SJCRH30 (cell line): ENCODE measurements around the gene RRAD. TPM values are rescaled to one million over a fixed set of nuclear protein-coding genes. Genes with fewer than 3 reads are reported as not detected.
"Not testable (repeated sequence)": the region's sequence is repeated elsewhere in the genome, so short reads cannot be mapped to it uniquely, and the experiment has no call there.

ENCODE experiments used
- DNase-seq, 2 experiments: peaks; one replicate each; pipeline ENCODE4 v3.0.0-alpha.2; 2015 to 2020
- H3K27ac ChIP-seq: fragments of 250-450 bp; sonication (Bioruptor Pico); 2 replicates; pipeline ENCODE4 v1.5.1; 2020; ENCODE audit warnings: mild to moderate bottlenecking, moderate library complexity
- H3K27me3 ChIP-seq: fragments of 250-450 bp; sonication (Bioruptor Pico); 2 replicates; pipeline ENCODE4 v1.5.1; 2020; ENCODE audit warnings: mild to moderate bottlenecking, moderate library complexity
- H3K36me3 ChIP-seq: fragments of 250-450 bp; sonication (Bioruptor Pico); 2 replicates; pipeline ENCODE4 v1.5.1; 2020; ENCODE audit warnings: mild to moderate bottlenecking, moderate library complexity
- H3K4me1 ChIP-seq: fragments of 250-450 bp; sonication (Bioruptor Pico); 2 replicates; pipeline ENCODE4 v1.5.1; 2020; ENCODE audit warnings: mild to moderate bottlenecking, moderate library complexity
- H3K4me3 ChIP-seq: fragments of 250-450 bp; sonication (Bioruptor Pico); 2 replicates; pipeline ENCODE4 v1.5.1; 2020; ENCODE audit warnings: mild to moderate bottlenecking, moderate library complexity
- H3K9me3 ChIP-seq: fragments of 250-450 bp; sonication (Bioruptor Pico); replicated peaks from 2 replicates; pipeline ENCODE4 v1.5.1; 2020; ENCODE audit warnings: mild to moderate bottlenecking, moderate library complexity
- total RNA-seq: library from RNA; depleted of rRNA; stranded (reverse); fragments of >200 nt; shearing (Covaris generic); gene quantifications from 2 replicates; pipeline ENCODE4 v1.2.3, GENCODE V29; 2014

RRAD gene
- total RNA-seq, 1 experiment from 2014 or later, result 0.49 TPM

DNA sequence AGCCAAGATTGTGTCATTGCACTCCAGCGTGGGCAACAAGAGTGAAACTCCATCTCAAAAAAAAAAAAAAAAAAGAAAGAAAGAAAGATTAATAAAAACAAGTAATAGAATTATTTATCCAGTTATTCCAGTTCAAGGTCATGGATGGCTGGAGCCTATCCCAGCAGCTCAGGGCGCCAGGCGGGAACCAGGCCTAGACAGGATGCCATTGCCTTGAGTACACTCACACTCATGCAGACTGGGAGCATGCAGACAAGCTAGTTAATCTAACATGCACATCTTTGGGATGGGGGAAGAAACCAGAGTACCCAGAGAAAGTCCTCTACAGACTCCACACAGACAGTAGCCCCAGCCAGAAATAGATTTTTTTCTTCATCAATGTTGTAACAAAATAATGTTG is 27.1 kb downstream of the RRAD start:
- no peak for DNase-seq
- peaks cover 4% of the 10 kb centered on the region; the same call in 1 of the 2 replicates for H3K27me3 ChIP-seq
- H3K9me3 ChIP-seq, result no peaks in the 10 kb centered on the region
- H3K4me3 ChIP-seq, result no peak overlapping the region
- no peak overlapping the region for H3K27ac ChIP-seq
- H3K4me1 ChIP-seq, result peaks cover 18% of the 10 kb centered on the region
- no peaks in the 10 kb centered on the region for H3K36me3 ChIP-seq

DNA sequence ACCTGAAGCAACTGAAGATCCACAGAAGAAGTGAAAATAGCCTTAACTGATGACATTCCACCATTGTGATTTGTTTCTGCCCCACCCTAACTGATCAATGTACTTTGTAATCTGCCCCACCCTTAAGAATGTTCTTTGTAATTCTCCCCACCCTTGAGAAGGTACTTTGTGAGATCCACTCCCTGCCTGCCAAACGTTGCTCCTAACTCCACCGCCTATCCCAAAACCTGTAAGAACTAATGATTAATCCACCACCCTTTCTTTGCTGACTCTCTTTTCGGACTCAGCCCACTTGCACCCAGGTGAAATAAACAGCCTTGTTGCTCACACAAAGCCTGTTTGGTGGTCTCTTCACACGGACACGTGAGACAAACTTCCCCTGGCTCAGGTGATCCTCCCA is 28.7 kb downstream of the RRAD start:
- H3K9me3 ChIP-seq, H3K27ac ChIP-seq, H3K36me3 ChIP-seq, H3K4me3 ChIP-seq, DNase-seq, H3K27me3 ChIP-seq: not testable (repeated sequence)
- peaks cover 15% of the 10 kb centered on the region for H3K4me1 ChIP-seq

DNA sequence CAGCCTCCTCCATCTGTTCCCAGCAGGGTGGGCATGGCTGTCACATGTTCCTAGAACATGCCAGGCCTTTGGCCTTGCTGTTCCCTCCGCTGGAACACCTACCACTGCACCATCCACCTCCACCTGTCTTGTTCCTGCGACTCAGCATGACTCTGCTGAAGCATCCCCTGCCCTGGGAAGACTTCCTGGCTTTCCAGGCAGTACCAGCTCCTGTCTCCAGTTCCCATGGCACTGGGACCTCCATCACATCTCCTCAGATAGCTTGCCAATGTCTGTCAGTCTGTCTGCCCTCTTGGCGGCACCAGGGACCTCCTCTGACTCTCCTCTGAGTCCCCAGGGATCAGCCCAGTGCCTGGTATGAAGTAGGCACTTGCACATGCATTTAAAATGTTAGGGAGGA is 29.3 kb downstream of the RRAD start:
- no peak for DNase-seq
- H3K36me3 ChIP-seq, result no peaks in the 10 kb centered on the region

DNA sequence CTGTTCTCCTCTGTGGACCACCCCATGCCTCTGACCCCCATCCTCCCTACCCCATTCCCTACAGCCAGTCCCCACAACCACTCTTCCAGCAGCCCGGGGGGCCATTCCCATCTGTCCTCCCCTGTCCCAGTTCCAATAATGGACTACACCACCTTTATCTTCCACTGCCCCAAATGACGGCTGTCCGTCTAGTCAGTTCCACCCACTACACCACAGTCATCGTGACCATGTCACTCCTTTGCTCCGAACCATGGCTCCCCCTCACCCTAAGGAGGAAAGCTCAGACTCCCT is 29.7 kb downstream of the RRAD start:
- H3K36me3 ChIP-seq, result no peaks in the 10 kb centered on the region
- no peak overlapping the region for H3K4me3 ChIP-seq
- peaks cover 12% of the 10 kb centered on the region for H3K4me1 ChIP-seq
- DNase-seq, result no peak
- H3K9me3 ChIP-seq, result no peaks in the 10 kb centered on the region
- H3K27ac ChIP-seq, result no peak overlapping the region
- peaks cover 4% of the 10 kb centered on the region; the same call in 1 of the 2 replicates for H3K27me3 ChIP-seq

More for the DNA sequence above, 29.3 kb downstream of the RRAD start:
- Histone ChIP-seq H3K4me1 (peaks cover 15% of the 10 kb centered on the region), H3K9me3 (no peaks in the 10 kb centered on the region), H3K27me3 (peaks cover 4% of the 10 kb centered on the region; the same call in 1 of the 2 replicates), H3K4me3 (no peak overlapping the region), H3K27ac (no peak overlapping the region)

DNA sequence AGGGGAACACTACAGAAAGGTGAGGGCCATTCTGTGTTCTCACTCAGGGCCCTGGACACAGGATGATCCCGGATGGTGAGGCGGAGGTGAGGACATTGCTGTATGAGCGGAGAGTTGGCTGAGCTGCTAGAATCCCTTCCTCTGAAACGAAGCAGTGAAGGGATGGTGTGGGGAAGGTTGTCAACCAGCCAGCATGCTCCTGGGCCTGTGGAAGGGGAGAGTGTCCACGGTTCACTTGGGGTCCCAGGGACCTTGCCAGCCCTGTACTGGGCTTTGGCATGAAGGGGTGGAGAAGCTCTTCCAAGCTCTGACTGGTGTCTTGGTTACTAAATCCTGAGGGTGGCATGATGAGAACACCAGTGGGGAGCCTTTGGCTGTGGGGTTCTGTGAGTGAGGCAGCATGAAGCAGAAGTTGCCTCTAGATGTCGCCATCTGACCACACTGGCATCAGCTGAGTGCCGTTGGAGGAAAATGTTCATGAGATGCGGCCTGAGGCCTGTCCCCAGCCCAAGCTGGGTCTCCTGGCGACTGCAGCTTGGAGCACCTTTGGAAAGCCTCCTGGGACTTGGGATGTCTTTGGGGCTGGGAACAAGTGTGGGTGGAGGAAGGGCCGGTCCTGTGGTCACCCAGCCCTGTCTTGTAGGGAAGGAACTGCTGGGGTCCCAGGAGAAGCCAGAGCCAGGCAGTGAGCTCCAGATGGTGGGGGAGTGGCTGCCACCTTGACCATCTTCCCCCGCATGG is 30.2 kb downstream of the RRAD start:
- Histone ChIP-seq H3K27me3 (peaks cover 4% of the 10 kb centered on the region; the same call in 1 of the 2 replicates), H3K27ac (no peak overlapping the region), H3K4me1 (peaks cover 8% of the 10 kb centered on the region), H3K36me3 (no peaks in the 10 kb centered on the region), H3K9me3 (no peaks in the 10 kb centered on the region), H3K4me3 (no peak overlapping the region)
- DNase-seq, result peak; percentile 73 to 89

DNA sequence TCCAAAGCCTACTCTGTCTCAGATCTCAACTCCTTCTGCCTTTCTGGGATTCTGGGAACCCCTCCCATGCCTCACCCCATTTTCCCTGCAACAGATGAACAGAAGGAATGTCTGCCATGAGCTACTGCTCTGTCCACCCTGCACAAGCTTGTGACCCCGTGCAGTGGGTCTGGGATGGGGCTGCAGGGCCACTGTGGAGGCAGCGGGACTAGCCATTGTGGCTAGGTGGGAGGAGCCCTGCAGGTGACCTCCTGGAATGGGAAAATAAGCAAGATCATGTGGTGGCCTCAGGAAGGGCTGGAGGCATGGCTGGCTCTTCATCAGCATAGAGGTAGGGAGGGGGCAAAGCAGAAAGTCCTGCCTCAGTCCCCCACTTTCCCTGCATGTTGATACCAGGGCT is 31.3 kb downstream of the RRAD start:
- no peak for DNase-seq
- H3K4me1 ChIP-seq, result no peaks in the 10 kb centered on the region; the same call in 1 of the 2 replicates
- no peak overlapping the region for H3K27ac ChIP-seq
- no peaks in the 10 kb centered on the region for H3K36me3 ChIP-seq
- H3K9me3 ChIP-seq, result no peaks in the 10 kb centered on the region
- H3K4me3 ChIP-seq, result no peak overlapping the region
- peaks cover 4% of the 10 kb centered on the region; the same call in 1 of the 2 replicates for H3K27me3 ChIP-seq

DNA sequence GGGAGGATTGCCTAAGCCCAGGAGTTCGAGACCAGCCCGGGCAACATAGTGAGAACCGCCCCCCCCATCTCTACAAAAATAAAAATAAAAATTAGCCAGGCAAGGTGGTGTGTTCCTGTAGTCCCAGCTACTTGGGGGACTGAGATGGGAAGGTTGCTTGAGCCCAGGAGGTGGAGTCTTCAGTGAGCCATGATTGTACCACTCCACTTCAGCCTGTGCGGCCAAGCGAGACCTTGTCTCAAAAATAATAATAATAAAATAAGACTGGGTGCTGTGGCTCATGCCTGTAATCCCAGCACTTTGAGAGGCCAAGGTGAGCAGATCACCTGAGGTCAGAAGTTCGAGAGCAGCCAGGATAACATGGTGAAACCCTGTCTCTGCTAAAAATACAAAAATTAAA is 33.5 kb downstream of the RRAD start:
- no peak overlapping the region for H3K27ac ChIP-seq
- H3K4me3 ChIP-seq, result no peak overlapping the region
- 0 out of 2 replicates have a peak, but pooled peaks cover 4% of the 10 kb centered on the region for H3K36me3 ChIP-seq
- H3K27me3 ChIP-seq, result peaks cover 4% of the 10 kb centered on the region; the same call in 1 of the 2 replicates
- no peak for DNase-seq
- H3K4me1 ChIP-seq, result no peaks in the 10 kb centered on the region; the same call in 1 of the 2 replicates
- no peaks in the 10 kb centered on the region for H3K9me3 ChIP-seq

DNA sequence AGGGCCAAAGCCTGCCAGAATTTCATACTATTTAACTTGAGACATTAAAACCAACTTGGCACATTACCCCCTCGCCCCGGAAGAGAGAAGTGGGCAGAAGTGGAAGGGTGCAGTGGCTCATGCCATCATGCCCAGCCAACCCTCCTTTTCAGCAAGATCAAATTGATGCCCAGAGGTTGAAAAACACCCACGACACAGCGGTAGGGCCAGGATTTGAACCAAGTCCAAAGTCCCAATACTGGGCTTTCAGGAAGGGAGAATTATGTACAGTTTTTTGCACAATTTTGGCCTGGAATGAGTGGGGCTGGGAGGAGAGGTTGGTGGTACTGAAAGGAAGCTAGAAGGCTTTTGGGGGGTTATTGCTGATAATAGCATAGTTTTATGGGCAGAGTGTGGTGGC is 34.0 kb downstream of the RRAD start:
- peaks cover 4% of the 10 kb centered on the region; the same call in 1 of the 2 replicates for H3K36me3 ChIP-seq

DNA sequence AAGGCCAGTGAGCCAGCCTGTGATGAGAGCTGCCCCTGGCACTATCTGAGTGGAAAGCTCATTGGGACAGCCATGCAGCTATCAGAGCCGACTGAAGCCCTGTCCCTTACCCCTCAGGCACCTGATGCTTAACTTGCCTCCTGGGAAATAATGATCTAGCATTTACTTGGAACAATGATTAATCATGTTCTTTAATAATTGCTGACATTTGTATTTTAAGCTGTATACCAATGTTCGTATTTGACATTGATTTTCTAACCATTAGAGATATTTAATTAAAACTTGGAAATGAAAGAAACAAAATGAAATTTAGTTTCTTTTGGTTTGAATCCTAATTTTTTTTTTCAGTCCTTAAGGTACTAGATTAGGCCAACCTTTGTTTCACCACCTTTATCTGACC is 34.5 kb downstream of the RRAD start:
- H3K4me1 ChIP-seq, result no peaks in the 10 kb centered on the region
- no peaks in the 10 kb centered on the region for H3K9me3 ChIP-seq
- peaks cover 1% of the 10 kb centered on the region; the same call in 1 of the 2 replicates for H3K27me3 ChIP-seq
- H3K36me3 ChIP-seq, result peaks cover 9% of the 10 kb centered on the region
- H3K27ac ChIP-seq, result no peak overlapping the region
- DNase-seq, result no peak
- no peak overlapping the region for H3K4me3 ChIP-seq

More for the DNA sequence above, 34.0 kb downstream of the RRAD start:
- Histone ChIP-seq H3K27ac (no peak overlapping the region), H3K9me3 (no peaks in the 10 kb centered on the region), H3K4me3 (no peak overlapping the region), H3K27me3 (peaks cover 4% of the 10 kb centered on the region; the same call in 1 of the 2 replicates), H3K4me1 (no peaks in the 10 kb centered on the region)
- no peak for DNase-seq

DNA sequence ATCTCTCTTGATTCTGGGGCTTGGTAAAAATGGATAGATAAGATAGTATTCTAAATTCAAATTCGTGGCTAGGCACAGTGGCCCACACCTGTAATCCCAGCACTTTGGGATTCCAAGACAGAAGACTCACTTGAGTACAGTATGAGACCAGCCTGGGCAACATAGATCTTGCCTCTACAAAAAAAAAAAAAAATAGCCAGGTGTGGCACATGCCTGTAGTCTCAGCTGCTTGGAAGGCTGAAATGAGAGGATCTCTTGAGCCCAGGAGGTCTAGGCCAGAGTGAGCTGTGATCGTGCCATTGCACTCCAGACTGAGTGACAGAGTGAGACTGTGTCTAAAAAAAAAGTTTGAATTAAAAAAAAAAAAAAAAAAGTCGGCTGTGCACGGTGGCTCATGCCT is 35.7 kb downstream of the RRAD start:
- Histone ChIP-seq H3K4me1 (no peaks in the 10 kb centered on the region), H3K27ac (no peak overlapping the region)
- no peak for DNase-seq

DNA sequence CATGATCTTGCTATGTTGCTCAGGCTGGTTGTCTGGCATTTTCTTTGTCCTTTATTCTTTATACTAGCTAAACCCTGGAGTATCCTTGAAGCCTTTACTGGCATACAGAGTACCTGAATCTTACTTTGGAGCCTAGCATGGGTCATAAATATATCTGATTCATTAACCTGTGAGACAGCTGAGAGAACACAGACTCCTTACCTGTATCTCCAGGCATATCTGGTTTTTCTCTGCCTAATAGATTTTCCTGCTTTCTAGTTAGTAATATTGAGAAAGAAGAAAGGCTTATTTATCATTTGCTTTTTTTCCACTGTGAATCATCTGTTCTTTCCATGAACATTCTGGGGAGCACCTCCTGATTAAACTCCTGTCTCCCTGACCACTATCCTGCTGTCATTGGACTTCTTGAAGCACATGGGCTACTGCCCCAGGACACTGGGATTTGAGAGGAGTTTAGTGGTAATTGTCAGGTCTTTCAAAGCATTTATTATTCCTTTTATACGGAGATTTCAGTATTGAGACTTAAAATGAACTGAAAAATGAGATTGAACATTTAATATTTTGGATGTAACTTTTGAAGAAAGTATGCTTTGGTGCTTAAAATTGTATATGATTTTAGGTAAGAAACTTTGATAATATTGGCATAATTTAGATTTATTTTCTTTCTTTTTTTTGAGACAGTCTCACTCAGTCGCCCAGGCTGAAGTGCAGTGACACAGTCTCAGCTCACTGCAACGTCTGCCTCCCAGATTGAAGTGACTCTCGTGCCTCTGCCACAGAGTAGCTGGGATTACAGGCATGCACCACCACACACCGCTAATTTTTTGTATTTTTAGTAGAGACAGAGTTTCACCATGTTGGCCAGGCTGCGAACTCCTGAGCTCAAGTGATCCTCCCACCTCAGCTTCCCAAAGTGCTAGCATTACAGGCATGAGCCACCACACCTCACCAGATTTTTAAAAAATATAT is 36.4 kb downstream of the RRAD start:
- peaks cover 20% of the 10 kb centered on the region for H3K36me3 ChIP-seq
- no peak for DNase-seq
- H3K9me3 ChIP-seq, result no peaks in the 10 kb centered on the region
- no peaks in the 10 kb centered on the region for H3K4me1 ChIP-seq
- no peak overlapping the region for H3K27ac ChIP-seq
- H3K4me3 ChIP-seq, result no peak overlapping the region
- H3K27me3 ChIP-seq, result no peaks in the 10 kb centered on the region

More for the DNA sequence above, 35.7 kb downstream of the RRAD start:
- Histone ChIP-seq H3K36me3 (peaks cover 15% of the 10 kb centered on the region), H3K9me3 (no peaks in the 10 kb centered on the region), H3K27me3 (no peaks in the 10 kb centered on the region), H3K4me3 (no peak overlapping the region)

DNA sequence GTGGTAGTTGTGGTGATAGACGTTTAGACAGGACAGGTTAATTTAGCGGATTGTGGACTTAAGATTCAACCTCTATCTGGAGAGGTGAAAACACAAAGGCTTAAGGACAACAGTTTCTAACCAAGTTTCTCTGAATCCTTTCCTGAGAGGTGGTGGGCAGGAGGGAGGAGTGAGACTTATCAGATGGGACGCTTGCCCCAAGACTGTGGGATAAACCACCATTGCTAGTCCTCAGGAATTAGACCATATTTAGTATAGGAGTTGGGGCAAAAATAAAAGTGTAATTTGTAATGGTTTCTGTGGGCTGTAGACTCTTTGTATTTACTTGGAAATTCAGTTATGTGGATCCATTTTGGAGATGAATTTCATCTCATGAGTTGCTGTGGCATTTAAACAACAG is 38.4 kb downstream of the RRAD start:
- no peaks in the 10 kb centered on the region for H3K9me3 ChIP-seq
- H3K27ac ChIP-seq, result no peak overlapping the region
- H3K36me3 ChIP-seq, result peaks cover 20% of the 10 kb centered on the region
- no peaks in the 10 kb centered on the region for H3K4me1 ChIP-seq
- H3K4me3 ChIP-seq, result no peak overlapping the region
- H3K27me3 ChIP-seq, result no peaks in the 10 kb centered on the region
- no peak for DNase-seq

DNA sequence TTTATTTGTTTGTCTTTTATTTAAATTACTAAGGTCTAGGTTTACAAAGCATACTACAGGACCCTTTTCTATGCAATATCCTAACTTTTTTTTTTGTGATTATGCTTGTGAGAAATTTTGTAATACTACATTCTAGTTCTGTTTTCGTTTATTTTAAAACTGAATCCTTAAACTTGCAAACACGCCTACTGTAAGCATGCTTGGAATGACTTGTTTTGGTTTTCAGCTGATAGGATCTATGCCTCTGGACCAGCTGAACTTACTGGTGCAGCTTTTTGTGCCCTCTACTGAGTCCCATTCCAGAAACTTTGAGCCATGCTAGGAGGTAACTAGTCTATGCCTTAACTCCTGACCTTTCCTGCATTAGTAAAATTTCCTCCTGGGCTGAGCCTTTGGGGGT is 39.0 kb downstream of the RRAD start:
- no peak for DNase-seq
- Histone ChIP-seq H3K27ac (no peak overlapping the region), H3K27me3 (no peaks in the 10 kb centered on the region), H3K4me1 (no peaks in the 10 kb centered on the region), H3K9me3 (no peaks in the 10 kb centered on the region), H3K4me3 (no peak overlapping the region), H3K36me3 (peaks cover 20% of the 10 kb centered on the region)

DNA sequence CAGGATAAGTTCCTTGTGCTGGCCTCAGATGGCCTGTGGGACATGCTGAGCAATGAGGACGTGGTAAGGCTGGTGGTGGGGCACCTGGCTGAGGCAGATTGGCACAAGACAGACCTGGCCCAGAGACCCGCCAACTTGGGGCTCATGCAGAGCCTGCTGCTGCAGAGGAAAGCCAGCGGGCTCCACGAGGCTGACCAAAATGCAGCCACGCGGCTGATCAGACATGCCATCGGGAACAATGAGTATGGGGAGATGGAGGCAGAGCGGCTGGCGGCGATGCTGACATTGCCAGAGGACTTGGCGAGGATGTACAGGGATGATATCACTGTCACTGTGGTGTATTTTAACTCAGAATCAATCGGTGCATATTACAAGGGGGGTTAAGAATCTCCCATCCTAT is 39.8 kb downstream of the RRAD start:
- Histone ChIP-seq H3K4me1 (no peaks in the 10 kb centered on the region), H3K4me3 (no peak overlapping the region), H3K9me3 (no peaks in the 10 kb centered on the region), H3K27me3 (no peaks in the 10 kb centered on the region), H3K27ac (no peak overlapping the region), H3K36me3 (peaks cover 20% of the 10 kb centered on the region)
- DNase-seq, result no peak

DNA sequence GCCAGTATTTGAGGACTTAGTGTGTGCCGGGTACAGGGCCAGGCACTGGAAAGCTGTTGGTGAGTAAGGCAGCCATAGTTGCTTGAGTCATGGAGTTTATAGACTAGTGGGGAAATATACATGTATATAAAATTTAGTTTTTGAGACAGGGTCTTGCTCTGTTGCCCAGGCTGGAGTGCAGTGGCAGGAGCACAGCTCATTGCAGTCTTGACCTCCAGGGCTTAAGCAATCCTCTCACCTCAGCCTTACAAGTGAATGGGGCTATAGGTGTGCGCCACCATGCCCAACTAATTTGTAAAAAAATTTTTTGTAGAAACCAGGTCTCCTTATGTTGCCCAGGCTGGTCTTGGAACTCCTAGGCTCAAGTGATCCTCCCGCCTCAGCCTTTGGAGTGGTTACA is 42.6 kb downstream of the RRAD start:
- Histone ChIP-seq H3K27ac (no peak overlapping the region), H3K36me3 (peaks cover 20% of the 10 kb centered on the region), H3K4me3 (no peak overlapping the region), H3K9me3 (no peaks in the 10 kb centered on the region), H3K27me3 (no peaks in the 10 kb centered on the region), H3K4me1 (peaks cover 16% of the 10 kb centered on the region)
- DNase-seq, result no peak
